ENCODE data around the gene OR6N1. TPM values are rescaled to one million over a fixed set of nuclear protein-coding genes. Genes with fewer than 3 reads are reported as not detected.

The OR6N1 gene
- total RNA-seq, 4 donors from 2014 or later: not detected

- Histone ChIP-seq H3K9me3 (no peaks in the 10 kb centered on the region), H3K27ac (no peak overlapping the region), H3K27me3 (no peaks in the 10 kb centered on the region), H3K4me1 (no peaks in the 10 kb centered on the region), H3K36me3 (no peaks in the 10 kb centered on the region), H3K4me3 (no peak overlapping the region)
- DNase-seq (no peak), ATAC-seq (no peak)
- in situ Hi-C loops (cut with MboI; ENCODE audit: low sequenced_read_pairs in 4 of 4): no loop called here
- intact Hi-C loops (cut with DNase I; ENCODE audit: low total_unique reads): no loop called here
- no peak for TF ChIP-seq POLR2A (IDR thresholded peaks at IDR 0.05)
- no peak for TF ChIP-seq CTCF (IDR thresholded peaks at IDR 0.05 in 4 of 5, conservative IDR thresholded peaks at IDR 0.05 in 1 of 5)
Measured at GRCh38 chr1:158801396-158801795, 29.4 kb upstream of the OR6N1 start.

- Histone ChIP-seq H3K9me3 (no peaks in the 10 kb centered on the region), H3K27ac (no peak overlapping the region), H3K4me3 (no peak overlapping the region), H3K36me3 (no peaks in the 10 kb centered on the region), H3K4me1 (no peaks in the 10 kb centered on the region), H3K27me3 (no peaks in the 10 kb centered on the region)
- TF ChIP-seq POLR2A (IDR thresholded peaks at IDR 0.05) (no peak), CTCF (IDR thresholded peaks at IDR 0.05 in 4 of 5, conservative IDR thresholded peaks at IDR 0.05 in 1 of 5) (no peak)
- DNase-seq (no peak), ATAC-seq (no peak)
- in situ Hi-C loops (cut with MboI; ENCODE audit: low sequenced_read_pairs in 4 of 4): no loop called here
- intact Hi-C loops (cut with DNase I; ENCODE audit: low total_unique reads): no loop called here
Measured at GRCh38 chr1:158800526-158800925, 28.5 kb upstream of the OR6N1 start.

GRCh38 chr1:158799689-158800088 lies 27.7 kb upstream of the OR6N1 start:
- ATAC-seq (no peak), DNase-seq (no peak)
- H3K9me3 ChIP-seq: no peaks in the 10 kb centered on the region
- no peak overlapping the region for H3K27ac ChIP-seq
- no peak for TF ChIP-seq POLR2A (IDR thresholded peaks at IDR 0.05)
- TF ChIP-seq CTCF (IDR thresholded peaks at IDR 0.05 in 4 of 5, conservative IDR thresholded peaks at IDR 0.05 in 1 of 5): no peak
- no peaks in the 10 kb centered on the region for H3K27me3 ChIP-seq
- no peaks in the 10 kb centered on the region for H3K4me1 ChIP-seq
- in situ Hi-C loops (cut with MboI; ENCODE audit: low sequenced_read_pairs in 4 of 4) (no loop called here), intact Hi-C loops (cut with DNase I; ENCODE audit: low total_unique reads) (no loop called here)
- H3K4me3 ChIP-seq: no peak overlapping the region
- H3K36me3 ChIP-seq: no peaks in the 10 kb centered on the region

- H3K4me3 ChIP-seq: no peak overlapping the region
- no peak overlapping the region for H3K27ac ChIP-seq
- no peaks in the 10 kb centered on the region for H3K36me3 ChIP-seq
- intact Hi-C loops (cut with DNase I; ENCODE audit: low total_unique reads): no loop called here
- H3K27me3 ChIP-seq: no peaks in the 10 kb centered on the region
- no peaks in the 10 kb centered on the region for H3K9me3 ChIP-seq
- in situ Hi-C loops (cut with MboI; ENCODE audit: low sequenced_read_pairs in 4 of 4): no loop called here
- DNase-seq (no peak), ATAC-seq (no peak)
- TF ChIP-seq POLR2A (IDR thresholded peaks at IDR 0.05): no peak
- TF ChIP-seq CTCF (IDR thresholded peaks at IDR 0.05 in 4 of 5, conservative IDR thresholded peaks at IDR 0.05 in 1 of 5): no peak
- H3K4me1 ChIP-seq: no peaks in the 10 kb centered on the region
Measured at GRCh38 chr1:158798531-158798930, 26.5 kb upstream of the OR6N1 start.

- Histone ChIP-seq H3K27ac (no peak overlapping the region), H3K27me3 (no peaks in the 10 kb centered on the region), H3K36me3 (no peaks in the 10 kb centered on the region), H3K4me3 (no peak overlapping the region), H3K9me3 (no peaks in the 10 kb centered on the region), H3K4me1 (no peaks in the 10 kb centered on the region)
- in situ Hi-C loops (cut with MboI; ENCODE audit: low sequenced_read_pairs in 4 of 4) (no loop called here), intact Hi-C loops (cut with DNase I; ENCODE audit: low total_unique reads) (no loop called here)
- no peak for TF ChIP-seq POLR2A (IDR thresholded peaks at IDR 0.05)
- TF ChIP-seq CTCF (IDR thresholded peaks at IDR 0.05 in 4 of 5, conservative IDR thresholded peaks at IDR 0.05 in 1 of 5): no peak
- DNase-seq (no peak), ATAC-seq (no peak)
Measured at GRCh38 chr1:158794247-158794646, 22.3 kb upstream of the OR6N1 start.

All from gastrocnemius medialis (tissue), 4 donors.